Cardiac muscle cell (in vitro differentiated cells and primary cell): Measurements from ENCODE around the gene C1R. TPM values are rescaled to one million over a fixed set of nuclear protein-coding genes. Genes with fewer than 3 reads are reported as not detected.

Source experiments
- DNase-seq, 2 donors: peaks; one replicate each; pipeline versions ENCODE4 v3.0.0 to v3.0.0-alpha.2; 2010 to 2017; ENCODE audit warnings: low read depth in 1 of 2, low spot score in 1 of 2
- H3K27ac ChIP-seq: fragments of 200-600 bp; sonication (generic); 2 replicates; pipeline ENCODE4 v1.5.1; 2016
- H3K27me3 ChIP-seq: fragments of 200-600 bp; sonication (generic); 2 replicates; pipeline ENCODE4 v1.6.0; 2016; ENCODE audit warnings: control low read depth
- H3K36me3 ChIP-seq: fragments of 200-600 bp; sonication (generic); 2 replicates; pipeline ENCODE4 v1.5.1; 2016; ENCODE audit warnings: control low read depth
- H3K4me1 ChIP-seq: fragments of 200-600 bp; sonication (generic); 2 replicates; pipeline ENCODE4 v1.8.1; 2017; ENCODE audit warnings: low read depth, mild to moderate bottlenecking, mixed run types
- H3K4me3 ChIP-seq: fragments of 200-600 bp; sonication (generic); 2 replicates; pipeline ENCODE4 v1.5.1; 2016; ENCODE audit warnings: mild to moderate bottlenecking
- H3K9me3 ChIP-seq: fragments of 200-600 bp; sonication (generic); 2 replicates; pipeline ENCODE4 v1.5.1; 2017; ENCODE audit warnings: low read depth, mild to moderate bottlenecking, control low read depth
- polyA plus RNA-seq: library from polyadenylated mRNA; unstranded; fragments of >200 nt; fragmentation: Nextera tagmentation; extraction: Ambion mirVana; gene quantifications from 2 replicates; pipeline ENCODE4 v1.2.1, GENCODE V29; 2016
- total RNA-seq: library from RNA; depleted of rRNA; stranded (reverse); fragments of >200 nt; gene quantifications from 2 replicates; pipeline ENCODE4 v1.2.3, GENCODE V29; 2016
- TF ChIP-seq, protein P1 (sequence below): IDR thresholded peaks from 2 replicates; pipeline ENCODE4 v1.5.1; 2012; ENCODE audit warnings: low read depth, mild to moderate bottlenecking, low read length

Gene C1R
- total and polyA plus RNA-seq, 2 experiments from 2014 or later = 1.5 to 2.4 TPM

- TF ChIP-seq, protein P1, sequence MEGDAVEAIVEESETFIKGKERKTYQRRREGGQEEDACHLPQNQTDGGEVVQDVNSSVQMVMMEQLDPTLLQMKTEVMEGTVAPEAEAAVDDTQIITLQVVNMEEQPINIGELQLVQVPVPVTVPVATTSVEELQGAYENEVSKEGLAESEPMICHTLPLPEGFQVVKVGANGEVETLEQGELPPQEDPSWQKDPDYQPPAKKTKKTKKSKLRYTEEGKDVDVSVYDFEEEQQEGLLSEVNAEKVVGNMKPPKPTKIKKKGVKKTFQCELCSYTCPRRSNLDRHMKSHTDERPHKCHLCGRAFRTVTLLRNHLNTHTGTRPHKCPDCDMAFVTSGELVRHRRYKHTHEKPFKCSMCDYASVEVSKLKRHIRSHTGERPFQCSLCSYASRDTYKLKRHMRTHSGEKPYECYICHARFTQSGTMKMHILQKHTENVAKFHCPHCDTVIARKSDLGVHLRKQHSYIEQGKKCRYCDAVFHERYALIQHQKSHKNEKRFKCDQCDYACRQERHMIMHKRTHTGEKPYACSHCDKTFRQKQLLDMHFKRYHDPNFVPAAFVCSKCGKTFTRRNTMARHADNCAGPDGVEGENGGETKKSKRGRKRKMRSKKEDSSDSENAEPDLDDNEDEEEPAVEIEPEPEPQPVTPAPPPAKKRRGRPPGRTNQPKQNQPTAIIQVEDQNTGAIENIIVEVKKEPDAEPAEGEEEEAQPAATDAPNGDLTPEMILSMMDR = no peak
- H3K4me3 ChIP-seq = no peak overlapping the region
These were observed 30.8 kb upstream of the C1R start for GRCh38 chr12:7122811-7123769.

DNA sequence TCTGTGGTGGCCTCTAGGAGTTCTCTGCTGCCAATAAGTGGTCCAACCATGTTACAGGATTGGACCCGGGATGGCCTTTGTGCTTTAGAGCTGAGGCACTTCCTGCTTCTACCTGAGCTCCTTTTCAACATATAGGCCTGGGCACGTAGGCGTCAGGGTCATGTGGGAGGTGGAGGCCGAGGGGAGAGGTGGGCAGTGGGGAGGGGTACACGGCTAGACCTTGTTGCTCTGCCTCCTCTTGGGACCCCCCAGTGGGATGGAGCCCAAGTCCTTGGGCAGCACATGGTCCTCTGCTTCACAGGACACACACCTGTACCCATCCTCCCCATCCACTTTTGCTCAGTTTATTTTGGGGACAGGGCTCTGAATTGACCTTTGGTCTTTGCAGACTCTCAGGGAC lies 29.1 kb upstream of the C1R start:
- Histone ChIP-seq H3K27me3 (peaks cover 4% of the 10 kb centered on the region), H3K9me3 (no peaks in the 10 kb centered on the region), H3K36me3 (no peaks in the 10 kb centered on the region), H3K4me1 (no peaks in the 10 kb centered on the region), H3K4me3 (no peak overlapping the region), H3K27ac (no peak overlapping the region)
- TF ChIP-seq, protein P1 = no peak
- DNase-seq = no peak

More at GRCh38 chr12:7122811-7123769, 30.8 kb upstream of the C1R start:
- Histone ChIP-seq H3K9me3 (no peaks in the 10 kb centered on the region), H3K27me3 (peaks cover 4% of the 10 kb centered on the region), H3K4me1 (no peaks in the 10 kb centered on the region), H3K27ac (no peak overlapping the region), H3K36me3 (no peaks in the 10 kb centered on the region)
- peak in 1 of 2 donors; percentile 19 for DNase-seq

GRCh38 chr12:7120166-7120565 lies 27.9 kb upstream of the C1R start:
- Histone ChIP-seq H3K4me3 (no peak overlapping the region), H3K27me3 (peaks cover 4% of the 10 kb centered on the region), H3K4me1 (no peaks in the 10 kb centered on the region), H3K9me3 (no peaks in the 10 kb centered on the region), H3K36me3 (no peaks in the 10 kb centered on the region), H3K27ac (no peak overlapping the region)
- TF ChIP-seq, protein P1 = no peak
- DNase-seq = no peak

DNA sequence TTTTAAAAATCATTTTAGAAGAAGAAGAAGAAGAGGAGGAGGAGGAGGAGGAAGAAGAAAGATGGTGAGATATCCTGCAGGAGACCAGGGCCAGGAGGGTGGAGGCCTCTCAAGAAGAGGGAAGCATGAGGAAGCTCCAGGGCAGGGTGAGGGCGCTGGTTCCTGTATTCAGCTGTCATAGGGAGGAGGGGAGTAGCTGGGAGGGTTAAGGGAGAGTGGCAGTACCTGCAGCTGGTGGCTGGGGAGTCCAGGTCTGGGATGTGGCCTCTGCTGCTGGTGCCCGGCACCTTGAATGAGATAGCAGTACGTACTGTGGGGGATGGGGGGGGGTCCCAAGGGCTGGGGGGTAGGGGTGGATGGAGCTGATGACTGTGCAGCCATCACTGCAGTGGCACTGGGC lies 26.6 kb upstream of the C1R start:
- TF ChIP-seq, protein P1 = no peak
- no peak overlapping the region for H3K27ac ChIP-seq
- no peaks in the 10 kb centered on the region for H3K4me1 ChIP-seq
- H3K27me3 ChIP-seq = no peaks in the 10 kb centered on the region
- no peaks in the 10 kb centered on the region for H3K9me3 ChIP-seq
- H3K36me3 ChIP-seq = no peaks in the 10 kb centered on the region
- H3K4me3 ChIP-seq = no peak overlapping the region
- DNase-seq = no peak

GRCh38 chr12:7117670-7118069 lies 25.4 kb upstream of the C1R start:
- Histone ChIP-seq H3K27ac (no peak overlapping the region), H3K27me3 (no peaks in the 10 kb centered on the region), H3K4me1 (no peaks in the 10 kb centered on the region), H3K36me3 (no peaks in the 10 kb centered on the region), H3K9me3 (no peaks in the 10 kb centered on the region), H3K4me3 (no peak overlapping the region)
- no peak for DNase-seq
- TF ChIP-seq, protein P1 = no peak
